Vagina (tissue), 2 donors: Measurements from ENCODE around the gene ANTXR1.

Experiments used
- POLR2A ChIP-seq, 2 donors: fragments of 450-650 bp; IDR thresholded peaks; one replicate each; pipeline ENCODE4 v1.6.1; 2017; ENCODE audit warnings: antibody characterized with exemption in 2 of 2, mild to moderate bottlenecking in 2 of 2, moderate library complexity in 2 of 2
- TF ChIP-seq, protein P1 (sequence below), 3 experiments: fragments of 450-650 bp in 2 of 3; fragments of 200-600 bp in 1 of 3; sonication (generic) in 1 of 3; IDR thresholded peaks; one replicate each; pipeline ENCODE4 v1.5.1; 2017 to 2019; ENCODE audit warnings: antibody characterized with exemption in 3 of 3, mild to moderate bottlenecking in 2 of 3, moderate library complexity in 2 of 3

GRCh38 chr2:69116438-69116837 is 103.5 kb downstream of the ANTXR1 start:
- TF ChIP-seq, protein P1, sequence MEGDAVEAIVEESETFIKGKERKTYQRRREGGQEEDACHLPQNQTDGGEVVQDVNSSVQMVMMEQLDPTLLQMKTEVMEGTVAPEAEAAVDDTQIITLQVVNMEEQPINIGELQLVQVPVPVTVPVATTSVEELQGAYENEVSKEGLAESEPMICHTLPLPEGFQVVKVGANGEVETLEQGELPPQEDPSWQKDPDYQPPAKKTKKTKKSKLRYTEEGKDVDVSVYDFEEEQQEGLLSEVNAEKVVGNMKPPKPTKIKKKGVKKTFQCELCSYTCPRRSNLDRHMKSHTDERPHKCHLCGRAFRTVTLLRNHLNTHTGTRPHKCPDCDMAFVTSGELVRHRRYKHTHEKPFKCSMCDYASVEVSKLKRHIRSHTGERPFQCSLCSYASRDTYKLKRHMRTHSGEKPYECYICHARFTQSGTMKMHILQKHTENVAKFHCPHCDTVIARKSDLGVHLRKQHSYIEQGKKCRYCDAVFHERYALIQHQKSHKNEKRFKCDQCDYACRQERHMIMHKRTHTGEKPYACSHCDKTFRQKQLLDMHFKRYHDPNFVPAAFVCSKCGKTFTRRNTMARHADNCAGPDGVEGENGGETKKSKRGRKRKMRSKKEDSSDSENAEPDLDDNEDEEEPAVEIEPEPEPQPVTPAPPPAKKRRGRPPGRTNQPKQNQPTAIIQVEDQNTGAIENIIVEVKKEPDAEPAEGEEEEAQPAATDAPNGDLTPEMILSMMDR (IDR thresholded peaks at IDR 0.05) = no peak
- no peak for TF ChIP-seq POLR2A (IDR thresholded peaks at IDR 0.05)
